Effector memory CD8-positive, alpha-beta T cell (primary cell): ENCODE results near the gene DNLZ.
A peak's percentile ranks its signal among the peaks of the same experiment; 100 is the strongest.
"Not testable (repeated sequence)": the region's sequence is repeated elsewhere in the genome, so short reads cannot be mapped to it uniquely, and the experiment has no call there.

Experiments used
- ATAC-seq: fragments of 150-1000 bp; cut with Tn5 transposase; replicated peaks from 2 replicates; pipeline ENCODE4 v1.10.0; 2021; ENCODE audit warnings: mild to moderate bottlenecking, moderate library complexity
- DNase-seq, 3 experiments: peaks; one replicate each; pipeline ENCODE4 v3.0.0; 2021
- H3K27ac Mint-ChIP-seq, 2 donors: one replicate each; pipeline ENCODE4 v1.8.0; 2022; ENCODE audit warnings: mild to moderate bottlenecking in 2 of 2, mixed read lengths in 2 of 2, moderate library complexity in 2 of 2
- H3K27me3 Mint-ChIP-seq, 2 donors: one replicate each; pipeline ENCODE4 v1.8.0; 2022; ENCODE audit warnings: mixed read lengths in 2 of 2
- H3K36me3 Mint-ChIP-seq: one replicate; pipeline ENCODE4 v1.8.0; 2022; ENCODE audit warnings: mild to moderate bottlenecking, moderate library complexity, mixed read lengths; ENCODE audit not compliant: insufficient read depth
- H3K4me1 Mint-ChIP-seq, 2 donors: one replicate each; pipeline ENCODE4 v1.8.0; 2022; ENCODE audit warnings: low read depth in 2 of 2, mixed read lengths in 2 of 2
- H3K4me3 Mint-ChIP-seq, 2 donors: one replicate each; pipeline ENCODE4 v1.8.0; 2022; ENCODE audit warnings: mild to moderate bottlenecking in 2 of 2, mixed read lengths in 2 of 2, moderate library complexity in 2 of 2
- H3K9me3 Mint-ChIP-seq, 2 donors: one replicate each; pipeline ENCODE4 v1.8.0; 2022; ENCODE audit warnings: mixed read lengths in 2 of 2
- total RNA-seq, 9 experiments: gene quantifications; one replicate each; lab custom pipeline; 2026; lab: John Stamatoyannopoulos, UW

Gene DNLZ
- 0.67 to 7.9 (median 6.5) reads per million in 9 experiments for total RNA-seq

GRCh38 chr9:136363106-136363948, at the start of gene DNLZ:
Gene DNLZ (minus strand): TSS chr9:136363744. CDS start chr9:136363714, 30 bp downstream.
- Mint-ChIP-seq H3K36me3 (peaks cover 3% of the 10 kb centered on the region), H3K4me1 (peaks cover 4 to 9% of the 10 kb centered on the region in 2 donors), H3K27me3 (no peaks in the 10 kb centered on the region), H3K27ac (peak within 1 kb of the TSS in 1 of 2 donors; percentile 65), H3K4me3 (peak within 1 kb of the TSS; percentile 75 to 77), H3K9me3 (no peaks in the 10 kb centered on the region)
- ATAC-seq (peak; percentile 84), DNase-seq (peak; percentile 79 to 86 (median 81))

GRCh38 chr9:136412962-136413361, 49.4 kb upstream of the DNLZ start:
- Mint-ChIP-seq H3K27me3 (no peaks in the 10 kb centered on the region), H3K4me1 (peaks cover 28 to 30% of the 10 kb centered on the region in 2 donors), H3K27ac (peak overlapping the region in 1 of 2 donors; percentile 35), H3K36me3 (peaks cover 73% of the 10 kb centered on the region), H3K4me3 (no peak overlapping the region), H3K9me3 (no peaks in the 10 kb centered on the region)
- DNase-seq (no peak), ATAC-seq (no peak)

GRCh38 chr9:136411378-136411777, 47.8 kb upstream of the DNLZ start:
- ATAC-seq (no peak), DNase-seq (no peak)
- Mint-ChIP-seq H3K4me1 (peaks cover 30 to 34% of the 10 kb centered on the region in 2 donors), H3K4me3 (peak overlapping the region; percentile 90 to 92), H3K27ac (peak overlapping the region; percentile 89 to 97), H3K36me3 (peaks cover 69% of the 10 kb centered on the region), H3K9me3 (no peaks in the 10 kb centered on the region), H3K27me3 (no peaks in the 10 kb centered on the region)

- Mint-ChIP-seq H3K36me3 (peaks cover 68% of the 10 kb centered on the region), H3K4me1 (peaks cover 30 to 34% of the 10 kb centered on the region in 2 donors), H3K27ac (peak within 1 kb of the TSS; percentile 89 to 97), H3K9me3 (no peaks in the 10 kb centered on the region), H3K27me3 (no peaks in the 10 kb centered on the region), H3K4me3 (peak within 1 kb of the TSS; percentile 90 to 92)
- peak; percentile 95 to 97 (median 96) for DNase-seq
- ATAC-seq, result peak; percentile 88
Observed at GRCh38 chr9:136410500-136411287, 47.1 kb upstream of the DNLZ start, which contains the start of the genes ENTR1 and PMPCA. Gene ENTR1 (minus strand): TSS chr9:136410614. CDS start chr9:136410397, 217 bp downstream. Gene PMPCA (plus strand): TSS chr9:136410658. CDS start chr9:136410669, 11 bp downstream.

GRCh38 chr9:136409557-136410455, 46.3 kb upstream of the DNLZ start:
- DNase-seq (peak; percentile 14 to 26 (median 22)), ATAC-seq (peak; percentile 38)
- Mint-ChIP-seq H3K4me1 (peaks cover 36 to 40% of the 10 kb centered on the region in 2 donors), H3K27ac (peak overlapping the region; percentile 89 to 97), H3K27me3 (no peaks in the 10 kb centered on the region), H3K4me3 (peak overlapping the region; percentile 90 to 92), H3K36me3 (peaks cover 70% of the 10 kb centered on the region), H3K9me3 (no peaks in the 10 kb centered on the region)

- H3K27ac Mint-ChIP-seq, result peak overlapping the region in 1 of 2 donors; percentile 18
- no peaks in the 10 kb centered on the region for H3K9me3 Mint-ChIP-seq
- DNase-seq (no peak), ATAC-seq (no peak)
- no peak overlapping the region for H3K4me3 Mint-ChIP-seq
- peaks cover 67% of the 10 kb centered on the region for H3K36me3 Mint-ChIP-seq
- H3K4me1 Mint-ChIP-seq, result peaks cover 47 to 54% of the 10 kb centered on the region in 2 donors
- H3K27me3 Mint-ChIP-seq, result no peaks in the 10 kb centered on the region
Observed at GRCh38 chr9:136407911-136408310, 44.4 kb upstream of the DNLZ start.

GRCh38 chr9:136407061-136407460, 43.5 kb upstream of the DNLZ start:
- H3K9me3 Mint-ChIP-seq, DNase-seq, ATAC-seq, H3K4me3 Mint-ChIP-seq, H3K27me3 Mint-ChIP-seq: not testable (repeated sequence)
- peaks cover 60% of the 10 kb centered on the region for H3K36me3 Mint-ChIP-seq
- H3K4me1 Mint-ChIP-seq, result peaks cover 51 to 52% of the 10 kb centered on the region in 2 donors
- H3K27ac Mint-ChIP-seq, result peak overlapping the region in 1 of 2 donors; percentile 59

- DNase-seq, H3K9me3 Mint-ChIP-seq, H3K27me3 Mint-ChIP-seq, H3K4me3 Mint-ChIP-seq, ATAC-seq: not testable (repeated sequence)
- peaks cover 63% of the 10 kb centered on the region for H3K36me3 Mint-ChIP-seq
- H3K4me1 Mint-ChIP-seq, result peaks cover 44 to 45% of the 10 kb centered on the region in 2 donors
- H3K27ac Mint-ChIP-seq, result peak overlapping the region in 1 of 2 donors; percentile 91
Observed at GRCh38 chr9:136405904-136406303, 42.4 kb upstream of the DNLZ start.

GRCh38 chr9:136405481-136405880, 41.9 kb upstream of the DNLZ start:
- Mint-ChIP-seq H3K4me3 (peak overlapping the region; percentile 66 to 72), H3K27me3 (no peaks in the 10 kb centered on the region), H3K4me1 (peaks cover 45 to 47% of the 10 kb centered on the region in 2 donors), H3K36me3 (peaks cover 59% of the 10 kb centered on the region), H3K27ac (peak overlapping the region; percentile 91 to 95), H3K9me3 (no peaks in the 10 kb centered on the region)
- DNase-seq, result no peak
- ATAC-seq, result no peak

- H3K36me3 Mint-ChIP-seq, result peaks cover 54% of the 10 kb centered on the region
- H3K27ac Mint-ChIP-seq, result peak overlapping the region; percentile 91 to 95
- peaks cover 42 to 44% of the 10 kb centered on the region in 2 donors for H3K4me1 Mint-ChIP-seq
- H3K9me3 Mint-ChIP-seq, result no peaks in the 10 kb centered on the region
- H3K27me3 Mint-ChIP-seq, result no peaks in the 10 kb centered on the region
- ATAC-seq (no peak), DNase-seq (no peak)
- peak overlapping the region; percentile 66 to 72 for H3K4me3 Mint-ChIP-seq
Observed at GRCh38 chr9:136404801-136405136, 41.2 kb upstream of the DNLZ start.

- peak; percentile 20 to 30 (median 22) for DNase-seq
- peaks cover 39 to 41% of the 10 kb centered on the region in 2 donors for H3K4me1 Mint-ChIP-seq
- H3K36me3 Mint-ChIP-seq, result peaks cover 55% of the 10 kb centered on the region
Observed at GRCh38 chr9:136403915-136404800, 40.6 kb upstream of the DNLZ start.

GRCh38 chr9:136403538-136403914, 40.0 kb upstream of the DNLZ start:
- Mint-ChIP-seq H3K4me3 (peak overlapping the region; percentile 66 to 72), H3K27me3 (no peaks in the 10 kb centered on the region), H3K9me3 (no peaks in the 10 kb centered on the region), H3K4me1 (peaks cover 35 to 41% of the 10 kb centered on the region in 2 donors), H3K27ac (peak overlapping the region; percentile 91 to 95), H3K36me3 (peaks cover 56% of the 10 kb centered on the region)
- peak; percentile 69 to 73 (median 72) for DNase-seq
- peak; percentile 84 for ATAC-seq

More at GRCh38 chr9:136403915-136404800, 40.6 kb upstream of the DNLZ start:
- Mint-ChIP-seq H3K9me3 (no peaks in the 10 kb centered on the region), H3K4me3 (peak overlapping the region; percentile 66 to 72), H3K27me3 (no peaks in the 10 kb centered on the region), H3K27ac (peak overlapping the region; percentile 91 to 95)
- ATAC-seq, result peak; percentile 22
